C4-2B (cell line): ENCODE data around the gene RC3H1.

Experiments
- ZFX ChIP-seq: fragments of 450-650 bp; IDR thresholded peaks from 2 replicates; pipeline ENCODE4 v1.6.1; 2017
- TF ChIP-seq, protein P1 (sequence below): fragments of 450-650 bp; conservative IDR thresholded peaks from 2 replicates; pipeline ENCODE4 v1.5.1; 2017; ENCODE audit warnings: mild to moderate bottlenecking

DNA sequence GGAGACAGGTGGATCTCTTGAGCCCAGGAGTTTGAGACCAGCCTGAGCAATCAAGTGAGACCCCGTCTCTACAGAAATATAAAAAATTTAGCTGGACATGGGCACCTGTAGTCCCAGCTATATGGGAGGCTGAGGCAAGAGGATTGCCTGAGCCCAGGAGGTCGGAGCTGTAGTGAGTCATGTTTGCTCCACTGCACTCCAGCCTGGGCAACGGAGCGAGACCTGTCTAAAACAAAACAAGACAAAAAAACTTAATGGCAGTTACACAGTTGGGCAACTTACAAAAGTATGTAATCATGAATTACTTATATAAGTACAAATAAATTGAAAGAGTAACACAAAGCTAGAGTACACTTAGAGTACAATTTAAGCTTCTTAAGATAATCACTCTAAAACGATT lies 25.2 kb downstream of the RC3H1 start:
- TF ChIP-seq, protein P1, sequence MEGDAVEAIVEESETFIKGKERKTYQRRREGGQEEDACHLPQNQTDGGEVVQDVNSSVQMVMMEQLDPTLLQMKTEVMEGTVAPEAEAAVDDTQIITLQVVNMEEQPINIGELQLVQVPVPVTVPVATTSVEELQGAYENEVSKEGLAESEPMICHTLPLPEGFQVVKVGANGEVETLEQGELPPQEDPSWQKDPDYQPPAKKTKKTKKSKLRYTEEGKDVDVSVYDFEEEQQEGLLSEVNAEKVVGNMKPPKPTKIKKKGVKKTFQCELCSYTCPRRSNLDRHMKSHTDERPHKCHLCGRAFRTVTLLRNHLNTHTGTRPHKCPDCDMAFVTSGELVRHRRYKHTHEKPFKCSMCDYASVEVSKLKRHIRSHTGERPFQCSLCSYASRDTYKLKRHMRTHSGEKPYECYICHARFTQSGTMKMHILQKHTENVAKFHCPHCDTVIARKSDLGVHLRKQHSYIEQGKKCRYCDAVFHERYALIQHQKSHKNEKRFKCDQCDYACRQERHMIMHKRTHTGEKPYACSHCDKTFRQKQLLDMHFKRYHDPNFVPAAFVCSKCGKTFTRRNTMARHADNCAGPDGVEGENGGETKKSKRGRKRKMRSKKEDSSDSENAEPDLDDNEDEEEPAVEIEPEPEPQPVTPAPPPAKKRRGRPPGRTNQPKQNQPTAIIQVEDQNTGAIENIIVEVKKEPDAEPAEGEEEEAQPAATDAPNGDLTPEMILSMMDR: no peak
- TF ChIP-seq ZFX: no peak
